ENCODE data around the gene TCERG1L.

- TF ChIP-seq, protein P1, sequence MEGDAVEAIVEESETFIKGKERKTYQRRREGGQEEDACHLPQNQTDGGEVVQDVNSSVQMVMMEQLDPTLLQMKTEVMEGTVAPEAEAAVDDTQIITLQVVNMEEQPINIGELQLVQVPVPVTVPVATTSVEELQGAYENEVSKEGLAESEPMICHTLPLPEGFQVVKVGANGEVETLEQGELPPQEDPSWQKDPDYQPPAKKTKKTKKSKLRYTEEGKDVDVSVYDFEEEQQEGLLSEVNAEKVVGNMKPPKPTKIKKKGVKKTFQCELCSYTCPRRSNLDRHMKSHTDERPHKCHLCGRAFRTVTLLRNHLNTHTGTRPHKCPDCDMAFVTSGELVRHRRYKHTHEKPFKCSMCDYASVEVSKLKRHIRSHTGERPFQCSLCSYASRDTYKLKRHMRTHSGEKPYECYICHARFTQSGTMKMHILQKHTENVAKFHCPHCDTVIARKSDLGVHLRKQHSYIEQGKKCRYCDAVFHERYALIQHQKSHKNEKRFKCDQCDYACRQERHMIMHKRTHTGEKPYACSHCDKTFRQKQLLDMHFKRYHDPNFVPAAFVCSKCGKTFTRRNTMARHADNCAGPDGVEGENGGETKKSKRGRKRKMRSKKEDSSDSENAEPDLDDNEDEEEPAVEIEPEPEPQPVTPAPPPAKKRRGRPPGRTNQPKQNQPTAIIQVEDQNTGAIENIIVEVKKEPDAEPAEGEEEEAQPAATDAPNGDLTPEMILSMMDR (IDR thresholded peaks at IDR 0.05; ENCODE audit: poor library complexity, severe bottlenecking) = peak; percentile 34
- no peak for TF ChIP-seq POLR2AphosphoS5 (IDR thresholded peaks at IDR 0.05)
Observed at GRCh38 chr10:131155876-131156230, 155.7 kb downstream of the TCERG1L start.
